IMR-90 (cell line): ENCODE measurements around the gene CLDN6.

Experiments
- CEBPB ChIP-seq: IDR thresholded peaks from 2 replicates; pipeline ENCODE4 v1.6.1; 2012; ENCODE audit warnings: low read depth, low read length, improper control_type of control experiment
- CTCF ChIP-seq: conservative IDR thresholded peaks from 2 replicates; pipeline ENCODE4 v1.5.1; 2012; ENCODE audit warnings: mild to moderate bottlenecking, low read depth, low read length, improper control_type of control experiment
- MAFK ChIP-seq: IDR thresholded peaks from 2 replicates; pipeline ENCODE4 v1.6.1; 2012; ENCODE audit warnings: low read depth, low read length, improper control_type of control experiment
- MAZ ChIP-seq: IDR thresholded peaks from 2 replicates; pipeline ENCODE4 v1.6.1; 2012; ENCODE audit warnings: low read depth, mild to moderate bottlenecking, low read length, improper control_type of control experiment, moderate library complexity, borderline replicate concordance
- MXI1 ChIP-seq: IDR thresholded peaks from 2 replicates; pipeline ENCODE4 v1.6.1; 2012; ENCODE audit warnings: low read depth, mild to moderate bottlenecking, low read length, moderate library complexity, borderline replicate concordance
- POLR2A ChIP-seq: IDR thresholded peaks from 2 replicates; pipeline ENCODE4 v1.6.1; 2012; ENCODE audit warnings: mild to moderate bottlenecking, low read depth, low read length
- RAD21 ChIP-seq: IDR thresholded peaks from 2 replicates; pipeline ENCODE4 v1.6.1; 2012; ENCODE audit warnings: low read length, improper control_type of control experiment
- RFX5 ChIP-seq: IDR thresholded peaks from 2 replicates; pipeline ENCODE4 v1.8.0; 2012; ENCODE audit warnings: low read depth, mild to moderate bottlenecking, low read length, moderate library complexity

GRCh38 chr16:2990891-2991290 is 27.1 kb downstream of the CLDN6 start:
- TF ChIP-seq CTCF, result no peak
- no peak for TF ChIP-seq POLR2A
- no peak for TF ChIP-seq RFX5
- no peak for TF ChIP-seq CEBPB
- TF ChIP-seq RAD21, result no peak
- TF ChIP-seq MAZ, result no peak
- no peak for TF ChIP-seq MAFK
- no peak for TF ChIP-seq MXI1
